HepG2 (cell line): ENCODE data around the gene PKLR. TPM values are rescaled to one million over a fixed set of nuclear protein-coding genes. Genes with fewer than 3 reads are reported as not detected.

Experiments
- FLYWCH1 ChIP-seq: sonication (generic); formaldehyde crosslinking; IDR thresholded peaks from 2 replicates; pipeline ENCODE4 v1.8.1; 2023; ENCODE audit warnings: mild to moderate bottlenecking, missing genetic modification reagents
- FOXC1 ChIP-seq: sonication (generic); formaldehyde crosslinking; IDR thresholded peaks from 2 replicates; pipeline ENCODE4 v1.8.0; 2022; ENCODE audit warnings: mild to moderate bottlenecking, missing genetic modification reagents, borderline replicate concordance
- HNRNPL ChIP-seq: fragments of 200-400 bp; formaldehyde crosslinking; IDR thresholded peaks from 2 replicates; pipeline ENCODE4 v1.6.1; 2017; ENCODE audit warnings: mild to moderate bottlenecking, low read depth, low read length
- ISX ChIP-seq: sonication (generic); formaldehyde crosslinking; conservative IDR thresholded peaks from 2 replicates; pipeline ENCODE4 v1.5.0; 2020; ENCODE audit warnings: missing genetic modification reagents
- MED13 ChIP-seq: sonication (generic); formaldehyde crosslinking; IDR thresholded peaks from 2 replicates; pipeline ENCODE4 v1.5.0; 2020; ENCODE audit warnings: missing genetic modification reagents
- NONO ChIP-seq, 2 experiments: fragments of 450-650 bp in 1 of 2; sonication (generic) in 1 of 2; formaldehyde crosslinking in 1 of 2; IDR thresholded peaks in 1 of 2; conservative IDR thresholded peaks in 1 of 2; 2 replicates each; pipeline versions ENCODE4 v1.6.1 to v1.8.0; 2017 to 2022; ENCODE audit warnings: mild to moderate bottlenecking in 1 of 2, missing genetic modification reagents in 1 of 2, moderate library complexity in 1 of 2
- PRPF4 ChIP-seq: fragments of 200-400 bp; formaldehyde crosslinking; IDR thresholded peaks from 2 replicates; pipeline ENCODE4 v1.6.1; 2016; ENCODE audit warnings: low read length, low read depth; ENCODE audit not compliant: poor library complexity, severe bottlenecking
- RFXAP ChIP-seq: sonication (generic); formaldehyde crosslinking; IDR thresholded peaks from 2 replicates; pipeline ENCODE4 v1.4.0; 2020; ENCODE audit warnings: missing genetic modification reagents, borderline replicate concordance
- SAP130 ChIP-seq: IDR thresholded peaks from 2 replicates; pipeline ENCODE4 v1.6.1; 2016; ENCODE audit warnings: low read depth
- SP4 ChIP-seq: sonication (generic); formaldehyde crosslinking; IDR thresholded peaks from 2 replicates; pipeline ENCODE4 v1.8.1; 2023; ENCODE audit warnings: mild to moderate bottlenecking, missing genetic modification reagents
- ZNF562 ChIP-seq: sonication (generic); formaldehyde crosslinking; IDR thresholded peaks from 2 replicates; pipeline ENCODE4 v1.8.0; 2022; ENCODE audit warnings: missing genetic modification reagents, borderline replicate concordance
- polyA plus RNA-seq, 8 experiments: library from polyadenylated mRNA; depleted of rRNA in 3 of 8; stranded (reverse) in 7 of 8; unstranded in 1 of 8; fragments of >200 nt; fragmentation: Illumina TruSeq in 4 of 8; extraction: Trizol in 4 of 8; gene quantifications; 2 replicates each; pipeline versions ENCODE4 v1.2.1 to v1.2.3, GENCODE V29; 2011 to 2016; ENCODE audit warnings: low read depth in 4 of 8, missing spikeins in 1 of 8, mixed read lengths in 1 of 8; ENCODE audit not compliant: insufficient read depth in 1 of 8
- total RNA-seq, 5 experiments: library from RNA; depleted of rRNA; stranded (reverse); fragments of >200 nt; fragmentation: Illumina TruSeq; extraction: Trizol; gene quantifications; 2 replicates each; pipeline ENCODE4 v1.2.3, GENCODE V29; 2016; ENCODE audit warnings: low read depth in 1 of 5
- TF ChIP-seq, protein P1 (sequence below): sonication (generic); formaldehyde crosslinking; IDR thresholded peaks from 2 replicates; pipeline ENCODE4 v1.4.0; 2020; ENCODE audit warnings: missing genetic modification reagents, borderline replicate concordance
- TF ChIP-seq, protein P2 (sequence below): sonication (generic); formaldehyde crosslinking; IDR thresholded peaks from 2 replicates; pipeline ENCODE4 v1.4.0; 2020; ENCODE audit warnings: missing genetic modification reagents
- TF ChIP-seq, protein P3 (sequence below): sonication (generic); IDR thresholded peaks from 2 replicates; pipeline ENCODE4 v1.6.1; 2016; ENCODE audit warnings: low read depth, borderline replicate concordance
- TF ChIP-seq, protein P4 (sequence below): sonication (generic); formaldehyde crosslinking; IDR thresholded peaks from 2 replicates; pipeline ENCODE4 v1.5.1; 2020; ENCODE audit warnings: mild to moderate bottlenecking, missing genetic modification reagents, moderate library complexity

The PKLR gene
- total and polyA plus RNA-seq, 2 of the 13 experiments (the other 11 are each of a cell fraction or from before 2014, with no cell fraction given), result 10.3 to 29.3 TPM

DNA sequence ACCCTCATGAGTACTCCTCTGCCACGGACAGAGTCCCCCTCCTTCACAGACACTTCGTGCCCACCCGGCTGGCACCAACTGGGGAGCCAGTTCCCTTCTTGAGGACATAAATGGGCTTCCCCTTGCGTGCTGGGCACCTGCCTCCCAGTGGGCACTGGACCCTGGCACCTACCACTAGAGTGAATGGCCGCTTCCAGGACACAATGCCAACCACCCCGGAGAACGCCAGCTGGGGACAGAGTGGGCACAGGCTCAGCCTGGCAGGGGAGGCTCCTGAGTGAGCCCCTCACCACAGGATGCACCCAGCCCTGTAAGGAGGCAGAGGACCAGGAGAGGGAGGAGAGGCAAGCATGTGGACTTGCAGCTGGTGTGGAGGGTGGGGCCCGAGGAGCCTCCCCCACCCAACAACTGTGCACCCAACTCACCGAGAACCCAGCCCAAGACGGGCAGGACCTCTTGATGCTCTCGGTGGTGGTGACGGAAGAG is 47.0 kb downstream of the PKLR start (continued):
- TF ChIP-seq, protein P1, sequence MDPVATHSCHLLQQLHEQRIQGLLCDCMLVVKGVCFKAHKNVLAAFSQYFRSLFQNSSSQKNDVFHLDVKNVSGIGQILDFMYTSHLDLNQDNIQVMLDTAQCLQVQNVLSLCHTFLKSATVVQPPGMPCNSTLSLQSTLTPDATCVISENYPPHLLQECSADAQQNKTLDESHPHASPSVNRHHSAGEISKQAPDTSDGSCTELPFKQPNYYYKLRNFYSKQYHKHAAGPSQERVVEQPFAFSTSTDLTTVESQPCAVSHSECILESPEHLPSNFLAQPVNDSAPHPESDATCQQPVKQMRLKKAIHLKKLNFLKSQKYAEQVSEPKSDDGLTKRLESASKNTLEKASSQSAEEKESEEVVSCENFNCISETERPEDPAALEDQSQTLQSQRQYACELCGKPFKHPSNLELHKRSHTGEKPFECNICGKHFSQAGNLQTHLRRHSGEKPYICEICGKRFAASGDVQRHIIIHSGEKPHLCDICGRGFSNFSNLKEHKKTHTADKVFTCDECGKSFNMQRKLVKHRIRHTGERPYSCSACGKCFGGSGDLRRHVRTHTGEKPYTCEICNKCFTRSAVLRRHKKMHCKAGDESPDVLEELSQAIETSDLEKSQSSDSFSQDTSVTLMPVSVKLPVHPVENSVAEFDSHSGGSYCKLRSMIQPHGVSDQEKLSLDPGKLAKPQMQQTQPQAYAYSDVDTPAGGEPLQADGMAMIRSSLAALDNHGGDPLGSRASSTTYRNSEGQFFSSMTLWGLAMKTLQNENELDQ (CRISPR knock-in tag), result no peak
- TF ChIP-seq ZNF562 (CRISPR knock-in tag) (no peak), HNRNPL (0 out of 2 replicates have a peak, but pooled peaks have one; percentile 80), FOXC1 (CRISPR knock-in tag) (0 out of 2 replicates have a peak, but pooled peaks have one; percentile 18), PRPF4 (no peak), ISX (no peak), SAP130 (peak; percentile 30; the same call in 1 of the 2 replicates), FLYWCH1 (CRISPR knock-in tag) (no peak), RFXAP (CRISPR knock-in tag) (no peak), MED13 (CRISPR knock-in tag) (no peak; the same call in 1 of the 2 replicates), SP4 (no peak), NONO (IDR thresholded peaks at IDR 0.05) (no peak), NONO (CRISPR knock-in tag; conservative IDR thresholded peaks at IDR 0.05) (no peak)
- TF ChIP-seq, protein P2, sequence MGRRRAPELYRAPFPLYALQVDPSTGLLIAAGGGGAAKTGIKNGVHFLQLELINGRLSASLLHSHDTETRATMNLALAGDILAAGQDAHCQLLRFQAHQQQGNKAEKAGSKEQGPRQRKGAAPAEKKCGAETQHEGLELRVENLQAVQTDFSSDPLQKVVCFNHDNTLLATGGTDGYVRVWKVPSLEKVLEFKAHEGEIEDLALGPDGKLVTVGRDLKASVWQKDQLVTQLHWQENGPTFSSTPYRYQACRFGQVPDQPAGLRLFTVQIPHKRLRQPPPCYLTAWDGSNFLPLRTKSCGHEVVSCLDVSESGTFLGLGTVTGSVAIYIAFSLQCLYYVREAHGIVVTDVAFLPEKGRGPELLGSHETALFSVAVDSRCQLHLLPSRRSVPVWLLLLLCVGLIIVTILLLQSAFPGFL, result no peak
- TF ChIP-seq, protein P3, sequence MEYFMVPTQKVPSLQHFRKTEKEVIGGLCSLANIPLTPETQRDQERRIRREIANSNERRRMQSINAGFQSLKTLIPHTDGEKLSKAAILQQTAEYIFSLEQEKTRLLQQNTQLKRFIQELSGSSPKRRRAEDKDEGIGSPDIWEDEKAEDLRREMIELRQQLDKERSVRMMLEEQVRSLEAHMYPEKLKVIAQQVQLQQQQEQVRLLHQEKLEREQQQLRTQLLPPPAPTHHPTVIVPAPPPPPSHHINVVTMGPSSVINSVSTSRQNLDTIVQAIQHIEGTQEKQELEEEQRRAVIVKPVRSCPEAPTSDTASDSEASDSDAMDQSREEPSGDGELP, result peak; percentile 11; the same call in 1 of the 2 replicates
- TF ChIP-seq, protein P4, sequence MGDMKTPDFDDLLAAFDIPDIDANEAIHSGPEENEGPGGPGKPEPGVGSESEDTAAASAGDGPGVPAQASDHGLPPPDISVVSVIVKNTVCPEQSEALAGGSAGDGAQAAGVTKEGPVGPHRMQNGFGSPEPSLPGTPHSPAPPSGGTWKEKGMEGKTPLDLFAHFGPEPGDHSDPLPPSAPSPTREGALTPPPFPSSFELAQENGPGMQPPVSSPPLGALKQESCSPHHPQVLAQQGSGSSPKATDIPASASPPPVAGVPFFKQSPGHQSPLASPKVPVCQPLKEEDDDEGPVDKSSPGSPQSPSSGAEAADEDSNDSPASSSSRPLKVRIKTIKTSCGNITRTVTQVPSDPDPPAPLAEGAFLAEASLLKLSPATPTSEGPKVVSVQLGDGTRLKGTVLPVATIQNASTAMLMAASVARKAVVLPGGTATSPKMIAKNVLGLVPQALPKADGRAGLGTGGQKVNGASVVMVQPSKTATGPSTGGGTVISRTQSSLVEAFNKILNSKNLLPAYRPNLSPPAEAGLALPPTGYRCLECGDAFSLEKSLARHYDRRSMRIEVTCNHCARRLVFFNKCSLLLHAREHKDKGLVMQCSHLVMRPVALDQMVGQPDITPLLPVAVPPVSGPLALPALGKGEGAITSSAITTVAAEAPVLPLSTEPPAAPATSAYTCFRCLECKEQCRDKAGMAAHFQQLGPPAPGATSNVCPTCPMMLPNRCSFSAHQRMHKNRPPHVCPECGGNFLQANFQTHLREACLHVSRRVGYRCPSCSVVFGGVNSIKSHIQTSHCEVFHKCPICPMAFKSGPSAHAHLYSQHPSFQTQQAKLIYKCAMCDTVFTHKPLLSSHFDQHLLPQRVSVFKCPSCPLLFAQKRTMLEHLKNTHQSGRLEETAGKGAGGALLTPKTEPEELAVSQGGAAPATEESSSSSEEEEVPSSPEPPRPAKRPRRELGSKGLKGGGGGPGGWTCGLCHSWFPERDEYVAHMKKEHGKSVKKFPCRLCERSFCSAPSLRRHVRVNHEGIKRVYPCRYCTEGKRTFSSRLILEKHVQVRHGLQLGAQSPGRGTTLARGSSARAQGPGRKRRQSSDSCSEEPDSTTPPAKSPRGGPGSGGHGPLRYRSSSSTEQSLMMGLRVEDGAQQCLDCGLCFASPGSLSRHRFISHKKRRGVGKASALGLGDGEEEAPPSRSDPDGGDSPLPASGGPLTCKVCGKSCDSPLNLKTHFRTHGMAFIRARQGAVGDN (CRISPR knock-in tag), result peak; percentile 23; the same call in 1 of the 2 replicates
- TF ChIP-seq, all 625 proteins: peak for 9
